Measurements from ENCODE around the gene SMOC2.
"Not testable (repeated sequence)": the region's sequence is repeated elsewhere in the genome, so short reads cannot be mapped to it uniquely, and the experiment has no call there.

The SMOC2 gene

DNA sequence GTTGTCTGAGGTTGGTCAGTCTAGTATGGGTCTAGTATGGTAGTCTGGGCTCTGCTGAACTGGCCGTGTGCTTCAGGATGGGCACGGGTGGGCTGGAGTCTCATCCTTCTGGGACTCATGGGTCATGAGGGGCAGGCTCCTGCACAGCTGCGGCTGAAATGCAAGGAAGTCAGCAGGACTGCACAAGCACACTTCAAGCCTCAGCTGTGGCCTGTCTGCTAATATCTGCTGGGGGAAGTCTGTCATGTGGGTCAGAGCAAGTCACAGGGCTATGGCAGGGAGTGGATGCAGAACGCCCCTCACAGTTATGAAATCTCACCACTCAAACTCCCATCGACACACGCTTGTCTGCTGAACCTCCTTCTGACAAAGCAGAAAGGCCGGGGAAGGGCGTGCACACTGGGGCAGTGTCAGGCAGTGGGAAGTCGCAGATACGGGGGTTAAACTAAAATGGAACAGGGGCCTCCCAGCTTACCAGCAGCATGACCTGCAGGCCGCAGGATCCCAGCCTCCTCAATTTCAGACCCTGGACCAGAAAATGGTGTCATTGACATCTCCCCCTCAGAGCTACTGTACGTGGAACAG lies 229.5 kb downstream of the SMOC2 start:
- no peak for DNase-seq (ENCODE audit: low read depth in 1 of 2, low spot score in 1 of 2)
- TF ChIP-seq JUND (IDR thresholded peaks at IDR 0.05; ENCODE audit: low read depth): no peak

GRCh38 chr6:168671028-168671862 lies 230.3 kb downstream of the SMOC2 start:
- in situ Hi-C loops (cut with HindIII; ENCODE audit: low pct_unique_long_range_greater_than_20kb, low sequenced_read_pairs): no loop called here
- DNase-seq (ENCODE audit: low read depth in 1 of 2, low spot score in 1 of 2): no peak
- no peak for TF ChIP-seq JUND (IDR thresholded peaks at IDR 0.05; ENCODE audit: low read depth)

More for the DNA sequence above, 229.5 kb downstream of the SMOC2 start:
- in situ Hi-C loops (cut with HindIII; ENCODE audit: low pct_unique_long_range_greater_than_20kb, low sequenced_read_pairs): no loop called here

- in situ Hi-C loops (cut with HindIII; ENCODE audit: low pct_unique_long_range_greater_than_20kb, low sequenced_read_pairs): no loop called here
- no peak for TF ChIP-seq JUND (IDR thresholded peaks at IDR 0.05; ENCODE audit: low read depth)
- DNase-seq (ENCODE audit: low read depth in 1 of 2, low spot score in 1 of 2): no peak
Measured at GRCh38 chr6:168671863-168672546, 231.0 kb downstream of the SMOC2 start.

DNA sequence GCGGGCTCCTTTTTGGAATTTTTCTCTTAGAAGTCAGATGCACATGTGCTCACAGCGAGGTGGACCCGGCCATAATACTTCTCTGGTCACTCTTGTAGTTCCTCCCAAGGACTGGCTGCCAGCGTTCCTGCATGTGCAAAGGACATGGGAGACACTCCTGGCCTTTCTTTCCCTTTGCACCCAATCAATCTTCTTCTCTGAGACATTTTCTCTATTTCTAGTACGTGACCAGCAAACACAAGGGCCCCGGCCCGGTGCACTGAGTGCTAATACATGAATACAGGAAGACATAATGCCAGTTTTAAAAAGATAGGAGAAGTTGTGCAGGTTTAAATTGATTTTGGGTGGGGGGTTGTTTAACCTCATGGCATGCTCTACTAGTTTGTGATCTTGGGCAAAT lies 233.6 kb downstream of the SMOC2 start:
- no peak for DNase-seq (ENCODE audit: low read depth in 1 of 2, low spot score in 1 of 2)
- in situ Hi-C loops (cut with HindIII; ENCODE audit: low pct_unique_long_range_greater_than_20kb, low sequenced_read_pairs): no loop called here
- TF ChIP-seq JUND (IDR thresholded peaks at IDR 0.05; ENCODE audit: low read depth): no peak

DNA sequence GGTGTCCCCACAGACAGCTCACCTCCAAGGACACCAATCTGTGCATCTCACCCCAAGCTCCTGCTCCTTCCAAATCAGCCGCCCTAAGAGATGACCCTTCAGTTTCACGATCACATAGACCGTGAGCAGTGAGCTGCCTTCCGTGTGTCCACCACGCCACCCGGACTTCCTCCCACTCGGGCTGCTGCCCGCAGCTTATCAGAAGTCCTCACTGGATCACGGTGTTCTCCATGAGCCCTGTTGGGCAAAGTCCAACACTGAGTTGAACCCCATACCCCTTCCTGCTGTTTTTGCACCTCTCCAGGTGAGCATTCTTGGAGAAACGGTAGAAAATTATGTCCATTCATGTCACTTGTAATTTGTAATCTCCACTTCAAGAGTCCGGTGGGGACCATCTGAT lies 234.4 kb downstream of the SMOC2 start:
- in situ Hi-C loops (cut with HindIII; ENCODE audit: low pct_unique_long_range_greater_than_20kb, low sequenced_read_pairs): no loop called here
- no peak for TF ChIP-seq JUND (IDR thresholded peaks at IDR 0.05; ENCODE audit: low read depth)
- DNase-seq (ENCODE audit: low read depth in 1 of 2, low spot score in 1 of 2): no peak

GRCh38 chr6:168675933-168676551 lies 235.1 kb downstream of the SMOC2 start:
- DNase-seq (ENCODE audit: low read depth in 1 of 2, low spot score in 1 of 2): no peak
- TF ChIP-seq JUND (IDR thresholded peaks at IDR 0.05; ENCODE audit: low read depth): no peak
- in situ Hi-C loops (cut with HindIII; ENCODE audit: low pct_unique_long_range_greater_than_20kb, low sequenced_read_pairs): no loop called here

GRCh38 chr6:168676552-168677322 lies 235.8 kb downstream of the SMOC2 start:
- TF ChIP-seq JUND (IDR thresholded peaks at IDR 0.05; ENCODE audit: low read depth): no peak
- in situ Hi-C loops (cut with HindIII; ENCODE audit: low pct_unique_long_range_greater_than_20kb, low sequenced_read_pairs): no loop called here
- no peak for DNase-seq (ENCODE audit: low read depth in 1 of 2, low spot score in 1 of 2)

DNA sequence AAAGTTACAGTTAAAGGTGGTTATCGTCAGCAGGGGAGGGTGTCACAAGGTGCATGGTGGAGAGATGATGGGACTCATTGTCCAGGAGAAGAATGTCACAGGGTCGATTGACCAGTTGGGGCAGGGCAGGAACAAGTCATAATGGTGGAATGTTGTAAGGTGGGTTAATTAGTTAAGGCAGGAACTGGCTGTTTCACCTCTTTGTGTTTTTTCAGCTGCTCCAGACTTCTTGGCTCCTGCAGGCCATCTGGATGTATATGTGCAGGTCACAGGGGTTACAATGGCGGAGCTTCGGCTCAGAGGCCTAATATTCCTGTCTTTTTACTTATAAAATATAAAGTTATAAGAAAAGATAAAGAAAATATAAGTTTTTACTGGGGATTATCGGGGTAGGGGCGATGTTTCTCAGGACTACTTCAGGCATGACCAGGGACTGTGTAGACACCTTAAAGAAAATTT lies 236.4 kb downstream of the SMOC2 start:
- in situ Hi-C loops (cut with HindIII; ENCODE audit: low pct_unique_long_range_greater_than_20kb, low sequenced_read_pairs); DNase-seq (ENCODE audit: low read depth in 1 of 2, low spot score in 1 of 2): not testable (repeated sequence)

- no peak for TF ChIP-seq JUND (IDR thresholded peaks at IDR 0.05; ENCODE audit: low read depth)
- no peak for DNase-seq (ENCODE audit: low read depth in 1 of 2, low spot score in 1 of 2)
- in situ Hi-C loops (cut with HindIII; ENCODE audit: low pct_unique_long_range_greater_than_20kb, low sequenced_read_pairs): no loop called here
Measured at GRCh38 chr6:168678077-168678476, 237.1 kb downstream of the SMOC2 start.

DNA sequence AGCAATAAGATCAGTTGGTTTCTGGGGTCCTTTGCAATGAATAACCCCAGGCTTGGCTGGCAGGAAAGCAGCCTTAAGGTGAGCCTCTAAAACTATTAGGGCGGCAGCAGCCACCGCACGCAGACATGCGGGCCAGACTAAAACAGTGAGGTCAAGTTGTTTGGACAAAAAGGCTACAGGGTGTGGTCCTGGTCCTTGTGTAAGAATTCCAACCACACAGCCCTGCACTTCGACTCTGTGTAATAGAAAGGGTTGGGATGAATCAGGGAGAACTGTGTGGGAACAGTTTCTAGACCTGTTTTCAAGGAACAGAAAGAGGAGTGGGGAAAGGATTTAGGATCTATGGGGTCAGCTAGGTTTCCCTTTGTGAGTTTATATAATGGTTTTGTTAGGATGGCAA lies 237.6 kb downstream of the SMOC2 start:
- TF ChIP-seq JUND (IDR thresholded peaks at IDR 0.05; ENCODE audit: low read depth): no peak
- no peak for DNase-seq (ENCODE audit: low read depth in 1 of 2, low spot score in 1 of 2)
- in situ Hi-C loops (cut with HindIII; ENCODE audit: low pct_unique_long_range_greater_than_20kb, low sequenced_read_pairs): no loop called here

GRCh38 chr6:168681748-168682147 lies 240.8 kb downstream of the SMOC2 start:
- TF ChIP-seq JUND (IDR thresholded peaks at IDR 0.05; ENCODE audit: low read depth): no peak
- in situ Hi-C loops (cut with HindIII; ENCODE audit: low pct_unique_long_range_greater_than_20kb, low sequenced_read_pairs): no loop called here
- DNase-seq (ENCODE audit: low read depth in 1 of 2, low spot score in 1 of 2): no peak

- no peak for DNase-seq (ENCODE audit: low read depth in 1 of 2, low spot score in 1 of 2)
- TF ChIP-seq JUND (IDR thresholded peaks at IDR 0.05; ENCODE audit: low read depth): no peak
- in situ Hi-C loops (cut with HindIII; ENCODE audit: low pct_unique_long_range_greater_than_20kb, low sequenced_read_pairs): no loop called here
Measured at GRCh38 chr6:168683621-168684020, 242.6 kb downstream of the SMOC2 start.

All from T47D (cell line).